Upper lobe of left lung (tissue), 4 donors: ENCODE data around the gene EXOC7.

Source experiments
- CTCF ChIP-seq, 6 experiments: fragments of 450-650 bp in 4 of 6; fragments of 200-600 bp in 2 of 6; sonication (generic) in 2 of 6; IDR thresholded peaks; one replicate each; pipeline ENCODE4 v1.5.1; 2016 to 2019; ENCODE audit warnings: antibody characterized with exemption in 6 of 6
- EP300 ChIP-seq, 4 donors: sonication (generic); formaldehyde crosslinking; IDR thresholded peaks; one replicate each; pipeline ENCODE4 v1.5.1; 2017; ENCODE audit warnings: antibody characterized with exemption in 4 of 4, control low read depth in 2 of 4
- POLR2A ChIP-seq, 4 donors: fragments of 450-650 bp; IDR thresholded peaks; one replicate each; pipeline ENCODE4 v1.5.1; 2016 to 2017; ENCODE audit warnings: antibody characterized with exemption in 4 of 4, mild to moderate bottlenecking in 2 of 4

- TF ChIP-seq CTCF (IDR thresholded peaks at IDR 0.05) (no peak), EP300 (IDR thresholded peaks at IDR 0.05) (no peak), POLR2A (IDR thresholded peaks at IDR 0.05) (no peak)
Observed at GRCh38 chr17:76104896-76105231, 1.3 kb upstream of the EXOC7 start.
